Activated B cell treated with CpG ODN at 0.5 μM for 24 hours (primary cell): ENCODE measurements around the gene PCGF2. TPM values are rescaled to one million over a fixed set of nuclear protein-coding genes. Genes with fewer than 3 reads are reported as not detected.

ENCODE experiments used
- ATAC-seq: fragments of 200-7000 bp; cut with Tn5 transposase; one replicate; pipeline ENCODE4 v1.10.0; 2021; ENCODE audit warnings: low read depth, mild to moderate bottlenecking, moderate library complexity
- CTCF ChIA-PET: fragments of 350-600 bp; sonication (Branson Sonifier 250); formaldehyde crosslinking; loops from one replicate; lab custom pipeline; 2021; ENCODE audit warnings: antibody characterized with exemption; lab: Charles Lee
- POLR2A ChIA-PET: fragments of 350-600 bp; sonication (Branson Sonifier 250); formaldehyde crosslinking; loops from one replicate; lab custom pipeline; 2021; ENCODE audit warnings: antibody characterized with exemption; lab: Charles Lee
- DNase-seq: peaks from one replicate; pipeline ENCODE4 v3.0.0; 2022
- H3K27ac Mint-ChIP-seq: one replicate; pipeline ENCODE4 v1.8.0; 2020; ENCODE audit warnings: mixed read lengths
- H3K27me3 Mint-ChIP-seq: one replicate; pipeline ENCODE4 v1.8.0; 2021; ENCODE audit warnings: mixed read lengths
- H3K36me3 Mint-ChIP-seq: one replicate; pipeline ENCODE4 v1.8.0; 2021; ENCODE audit warnings: low read depth, mixed read lengths
- H3K4me1 Mint-ChIP-seq: one replicate; pipeline ENCODE4 v1.8.0; 2021; ENCODE audit warnings: mixed read lengths
- H3K4me3 Mint-ChIP-seq: one replicate; pipeline ENCODE4 v1.8.0; 2020; ENCODE audit warnings: mild to moderate bottlenecking, mixed read lengths
- H3K9me3 Mint-ChIP-seq: one replicate; pipeline ENCODE4 v1.8.0; 2020; ENCODE audit warnings: mixed read lengths
- CTCF ChIP-seq: fragments of 200-600 bp; IDR thresholded peaks from one replicate; pipeline ENCODE4 v1.8.0; 2022; ENCODE audit warnings: antibody characterized with exemption, mild to moderate bottlenecking
- intact Hi-C: fragments of 100-400 bp; cut with micrococcal nuclease; formaldehyde crosslinking; loops from one replicate; pipeline ENCODE4 v1.15.1; 2024
- total RNA-seq: library from RNA; stranded (reverse); gene quantifications from 2 replicates; pipeline ENCODE4 v1.2.3, GENCODE V29; 2022

PCGF2 gene
- total RNA-seq, 1 donor from 2014 or later, result not detected

GRCh38 chr17:38709864-38710603 lies 38.1 kb downstream of the PCGF2 start:
- H3K27ac Mint-ChIP-seq, result no peak overlapping the region
- CTCF ChIA-PET, result interaction anchor here (1.3 to 1.8 kb wide), 3 partner anchors 20 to 33 kb away, joined by 4 to 5 read pairs (median 4); partner anchors contain the start of gene CISD3
- intact Hi-C loops, result loop anchor here (10.0 kb wide), 1 partner anchor 1155 kb away; the partner anchor contains the start of genes IKZF3 and ZPBP2
- TF ChIP-seq CTCF, result no peak
- peaks cover 25% of the 10 kb centered on the region for H3K4me1 Mint-ChIP-seq
- no peaks in the 10 kb centered on the region for H3K27me3 Mint-ChIP-seq
- POLR2A ChIA-PET, result interaction anchor here (0.9 to 1.1 kb wide), 4 partner anchors 10 to 18 kb away, joined by 3 to 5 read pairs (median 3); no protein-coding TSS in a partner anchor
- H3K9me3 Mint-ChIP-seq, result no peaks in the 10 kb centered on the region
- peaks cover 71% of the 10 kb centered on the region for H3K36me3 Mint-ChIP-seq
- DNase-seq (no peak), ATAC-seq (no peak)
- H3K4me3 Mint-ChIP-seq, result no peak overlapping the region

- Mint-ChIP-seq H3K4me3 (no peak overlapping the region), H3K36me3 (peaks cover 69% of the 10 kb centered on the region), H3K4me1 (peaks cover 28% of the 10 kb centered on the region), H3K27me3 (no peaks in the 10 kb centered on the region), H3K27ac (no peak overlapping the region), H3K9me3 (no peaks in the 10 kb centered on the region)
- ATAC-seq (no peak), DNase-seq (no peak)
- ChIA-PET POLR2A (interaction anchor here (0.6 to 1.1 kb wide), 3 partner anchors 16 to 22 kb away, joined by 3 read pairs; no protein-coding TSS in a partner anchor), CTCF (interaction anchor here (1.8 kb wide), 1 partner anchor 21 kb away, joined by 4 read pairs; the partner anchor contains the start of gene CISD3)
- TF ChIP-seq CTCF, result no peak
- intact Hi-C loops, result loop anchor here (10.0 kb wide), 1 partner anchor 1156 kb away; the partner anchor contains the start of genes IKZF3 and ZPBP2
These were observed 38.9 kb downstream of the PCGF2 start for GRCh38 chr17:38709104-38709820.

GRCh38 chr17:38707678-38708351 lies 40.3 kb downstream of the PCGF2 start:
- peaks cover 37% of the 10 kb centered on the region for H3K4me1 Mint-ChIP-seq
- POLR2A ChIA-PET, result interaction anchor here (0.9 to 3.8 kb wide), 4 partner anchors 8 to 31 kb away, joined by 3 to 31 read pairs (median 4); partner anchors contain the start of gene CISD3
- no peaks in the 10 kb centered on the region for H3K27me3 Mint-ChIP-seq
- DNase-seq (no peak), ATAC-seq (no peak)
- H3K9me3 Mint-ChIP-seq, result no peaks in the 10 kb centered on the region
- intact Hi-C loops, result loop anchor here (10.0 kb wide), 1 partner anchor 1157 kb away; the partner anchor contains the start of genes IKZF3 and ZPBP2
- CTCF ChIA-PET, result interaction anchor here (1.3 kb wide), 1 partner anchor 27 kb away, joined by 7 read pairs; no protein-coding TSS in a partner anchor
- TF ChIP-seq CTCF, result no peak
- H3K4me3 Mint-ChIP-seq, result peak overlapping the region; percentile 15
- H3K27ac Mint-ChIP-seq, result peak overlapping the region; percentile 80
- peaks cover 65% of the 10 kb centered on the region for H3K36me3 Mint-ChIP-seq

- H3K9me3 Mint-ChIP-seq, result no peaks in the 10 kb centered on the region
- no peak for TF ChIP-seq CTCF
- H3K4me3 Mint-ChIP-seq, result peak overlapping the region; percentile 90
- peak overlapping the region; percentile 80 for H3K27ac Mint-ChIP-seq
- DNase-seq (no peak), ATAC-seq (no peak)
- intact Hi-C loops, result loop anchor here (10.0 kb wide), 1 partner anchor 1158 kb away; the partner anchor contains the start of genes IKZF3 and ZPBP2
- CTCF ChIA-PET, result interaction anchor here (1.1 to 1.8 kb wide), 4 partner anchors 22 to 35 kb away, joined by 3 to 13 read pairs (median 6); no protein-coding TSS in a partner anchor
- peaks cover 55% of the 10 kb centered on the region for H3K36me3 Mint-ChIP-seq
- POLR2A ChIA-PET, result interaction anchor here (0.8 to 7.4 kb wide), 10 partner anchors 9 to 261 kb away, joined by 3 to 73 read pairs (median 4); partner anchors contain the start of genes CISD3, FBXO47, PSMB3 and RPL23
- H3K4me1 Mint-ChIP-seq, result peaks cover 39% of the 10 kb centered on the region
- no peaks in the 10 kb centered on the region for H3K27me3 Mint-ChIP-seq
These were observed 41.5 kb downstream of the PCGF2 start for GRCh38 chr17:38706505-38707216.
